Measurements from ENCODE around the gene MAP3K3. TPM values are rescaled to one million over a fixed set of nuclear protein-coding genes. Genes with fewer than 3 reads are reported as not detected.

MAP3K3 gene
- total and polyA plus RNA-seq, 9 of the 15 experiments (the other 6 are each of a cell fraction or from before 2014, with no cell fraction given): 0.69 to 16.5 (median 12.1) TPM

GRCh38 chr17:63633742-63634141, 11.5 kb downstream of the MAP3K3 start (continued):
- TF ChIP-seq SIN3A (IDR thresholded peaks at IDR 0.05; ENCODE audit: borderline replicate concordance in 2 of 2, control insufficient read depth in 1 of 2, low read depth in 2 of 2, low read length in 2 of 2) (no peak), TAL1 (IDR thresholded peaks at IDR 0.05) (peak; percentile 35; the same call in 1 of the 2 replicates), GABPA (tag; conservative IDR thresholded peaks at IDR 0.05; ENCODE audit: low read depth) (no peak), ADNP (tag; IDR thresholded peaks at IDR 0.05) (no peak), PBX2 (CRISPR knock-in tag; IDR thresholded peaks at IDR 0.05; ENCODE audit: low read depth) (no peak), PBX2 (tag; conservative IDR thresholded peaks at IDR 0.05; ENCODE audit: low read depth) (no peak), ZNF175 (CRISPR knock-in tag; IDR thresholded peaks at IDR 0.05; ENCODE audit: low read depth) (no peak), MEF2D (tag; conservative IDR thresholded peaks at IDR 0.05; ENCODE audit: low read depth) (no peak), AFF1 (IDR thresholded peaks at IDR 0.05; ENCODE audit: low read depth in 1 of 2, partially characterized antibody in 2 of 2) (no peak), ZNF77 (CRISPR knock-in tag; IDR thresholded peaks at IDR 0.05) (no peak), ZNF263 (CRISPR knock-in tag; IDR thresholded peaks at IDR 0.05; ENCODE audit: borderline replicate concordance) (no peak), TCF3 (CRISPR knock-in tag; IDR thresholded peaks at IDR 0.05) (peak; percentile 53), MCM3 (IDR thresholded peaks at IDR 0.05) (no peak), RAD21 (CRISPR knock-in tag; conservative IDR thresholded peaks at IDR 0.05 in 1 of 2, IDR thresholded peaks at IDR 0.05 in 1 of 2) (no peak), IFI16 (CRISPR knock-in tag; IDR thresholded peaks at IDR 0.05) (no peak), ARID1B (IDR thresholded peaks at IDR 0.05) (peak; percentile 44; the same call in 1 of the 2 replicates), ZKSCAN1 (IDR thresholded peaks at IDR 0.05; ENCODE audit: low read depth, low read length) (0 out of 2 replicates have a peak, but pooled peaks have one; percentile 2), BDP1 (IDR thresholded peaks at IDR 0.05; ENCODE audit: insufficient read depth, insufficient read length) (no peak), NCOA4 (IDR thresholded peaks at IDR 0.05; ENCODE audit: partially characterized antibody) (no peak)
- TF ChIP-seq, protein P1, sequence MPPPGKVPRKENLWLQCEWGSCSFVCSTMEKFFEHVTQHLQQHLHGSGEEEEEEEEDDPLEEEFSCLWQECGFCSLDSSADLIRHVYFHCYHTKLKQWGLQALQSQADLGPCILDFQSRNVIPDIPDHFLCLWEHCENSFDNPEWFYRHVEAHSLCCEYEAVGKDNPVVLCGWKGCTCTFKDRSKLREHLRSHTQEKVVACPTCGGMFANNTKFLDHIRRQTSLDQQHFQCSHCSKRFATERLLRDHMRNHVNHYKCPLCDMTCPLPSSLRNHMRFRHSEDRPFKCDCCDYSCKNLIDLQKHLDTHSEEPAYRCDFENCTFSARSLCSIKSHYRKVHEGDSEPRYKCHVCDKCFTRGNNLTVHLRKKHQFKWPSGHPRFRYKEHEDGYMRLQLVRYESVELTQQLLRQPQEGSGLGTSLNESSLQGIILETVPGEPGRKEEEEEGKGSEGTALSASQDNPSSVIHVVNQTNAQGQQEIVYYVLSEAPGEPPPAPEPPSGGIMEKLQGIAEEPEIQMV (tag; conservative IDR thresholded peaks at IDR 0.05; ENCODE audit: low read depth): no peak
